Measurements from ENCODE around the gene ZBTB3. TPM values are rescaled to one million over a fixed set of nuclear protein-coding genes. Genes with fewer than 3 reads are reported as not detected.

Gene ZBTB3
- total and polyA plus RNA-seq, 2 donors from 2014 or later = 4.8 to 15.0 TPM

GRCh38 chr11:62712276-62712812 lies 41.6 kb downstream of the ZBTB3 start:
- Histone ChIP-seq H3K27me3 (ENCODE audit: control insufficient read depth, insufficient read depth, low read length) (no peaks in the 10 kb centered on the region), H3K36me3 (ENCODE audit: control insufficient read depth in 2 of 3, insufficient read depth in 3 of 3, low read length in 3 of 3) (peaks cover 14 to 53% (median 28%) of the 10 kb centered on the region in 3 donors), H3K27ac (ENCODE audit: low read depth in 2 of 2, low read length in 2 of 2) (no peak overlapping the region), H3K9ac (ENCODE audit: low read length in 3 of 3) (no peak overlapping the region), H3K9me3 (ENCODE audit: control insufficient read depth in 2 of 3, insufficient read depth in 1 of 3, low read length in 3 of 3) (no peaks in the 10 kb centered on the region), H3K4me3 (ENCODE audit: low read length in 3 of 3) (no peak overlapping the region), H3K4me1 (ENCODE audit: control insufficient read depth in 2 of 3, insufficient read depth in 2 of 3, low read depth in 1 of 3, low read length in 3 of 3) (peaks cover 0 to 20% (median 16%) of the 10 kb centered on the region in 3 donors)
- no peak for TF ChIP-seq CTCF (IDR thresholded peaks at IDR 0.05; ENCODE audit: borderline replicate concordance, extremely low read depth, insufficient read depth)
- FAIRE-seq (no peak), DNase-seq (peak in 2 of 5 donors; percentile 44 to 66)
- intact Hi-C loops (cut with DNase I) = no loop called here

- Histone ChIP-seq H3K9me3 (ENCODE audit: control insufficient read depth in 2 of 3, insufficient read depth in 1 of 3, low read length in 3 of 3) (no peaks in the 10 kb centered on the region), H3K4me3 (ENCODE audit: low read length in 3 of 3) (peak overlapping the region; percentile 60 to 91 (median 82)), H3K27ac (ENCODE audit: low read depth in 2 of 2, low read length in 2 of 2) (peak overlapping the region; percentile 89 to 97), H3K9ac (ENCODE audit: low read length in 3 of 3) (peak overlapping the region; percentile 25 to 90 (median 81)), H3K27me3 (ENCODE audit: control insufficient read depth, insufficient read depth, low read length) (no peaks in the 10 kb centered on the region), H3K4me1 (ENCODE audit: control insufficient read depth in 2 of 3, insufficient read depth in 2 of 3, low read depth in 1 of 3, low read length in 3 of 3) (peaks cover 0 to 35% (median 30%) of the 10 kb centered on the region in 3 donors), H3K36me3 (ENCODE audit: control insufficient read depth in 2 of 3, insufficient read depth in 3 of 3, low read length in 3 of 3) (peaks cover 8 to 30% (median 10%) of the 10 kb centered on the region in 3 donors)
- TF ChIP-seq CTCF (IDR thresholded peaks at IDR 0.05; ENCODE audit: borderline replicate concordance, extremely low read depth, insufficient read depth) = no peak
- intact Hi-C loops (cut with DNase I) = no loop called here
- DNase-seq (no peak), FAIRE-seq (no peak)
Measured at GRCh38 chr11:62710001-62710345, 44.0 kb downstream of the ZBTB3 start.

GRCh38 chr11:62709247-62710000 lies 44.5 kb downstream of the ZBTB3 start:
- DNase-seq (peak; percentile 98 to 99 (median 99)), FAIRE-seq (peak; percentile 51)
- Histone ChIP-seq H3K4me3 (ENCODE audit: low read length in 3 of 3) (peak overlapping the region; percentile 87 to 91 (median 88)), H3K27ac (ENCODE audit: low read depth in 2 of 2, low read length in 2 of 2) (peak overlapping the region; percentile 89 to 97), H3K27me3 (ENCODE audit: control insufficient read depth, insufficient read depth, low read length) (no peaks in the 10 kb centered on the region), H3K9me3 (ENCODE audit: control insufficient read depth in 2 of 3, insufficient read depth in 1 of 3, low read length in 3 of 3) (no peaks in the 10 kb centered on the region), H3K4me1 (ENCODE audit: control insufficient read depth in 2 of 3, insufficient read depth in 2 of 3, low read depth in 1 of 3, low read length in 3 of 3) (peaks cover 0 to 37% (median 30%) of the 10 kb centered on the region in 3 donors), H3K9ac (ENCODE audit: low read length in 3 of 3) (peak overlapping the region; percentile 83 to 98 (median 92)), H3K36me3 (ENCODE audit: control insufficient read depth in 2 of 3, insufficient read depth in 3 of 3, low read length in 3 of 3) (peaks cover 6 to 26% (median 6%) of the 10 kb centered on the region in 3 donors)
- TF ChIP-seq CTCF (IDR thresholded peaks at IDR 0.05; ENCODE audit: borderline replicate concordance, extremely low read depth, insufficient read depth) = peak; percentile 10
- intact Hi-C loops (cut with DNase I) = no loop called here
